GM12892 (cell line): ENCODE results near the gene KDM3B.
"Not testable (repeated sequence)": the region's sequence is repeated elsewhere in the genome, so short reads cannot be mapped to it uniquely, and the experiment has no call there.

Experiments used
- DNase-seq: peaks from one replicate; pipeline ENCODE4 v3.0.0; 2011; ENCODE audit not compliant: insufficient read length
- FAIRE-seq: peaks from 2 replicates; lab custom pipeline; 2011; peaks lifted over from hg19 to GRCh38; lab: Jason Lieb, UNC
- POLR2A ChIP-seq: IDR thresholded peaks from 2 replicates; pipeline ENCODE4 v1.6.1; 2011; ENCODE audit warnings: low read depth, low read length, control low read depth
- POLR2AphosphoS5 ChIP-seq: IDR thresholded peaks from 2 replicates; pipeline ENCODE4 v1.6.1; 2011; ENCODE audit warnings: low read depth, low read length, control low read depth
- TAF1 ChIP-seq: IDR thresholded peaks from 2 replicates; pipeline ENCODE4 v1.6.1; 2011; ENCODE audit warnings: low read depth, mild to moderate bottlenecking, control low read depth, low read length, borderline replicate concordance

KDM3B gene

GRCh38 chr5:138466125-138466899 lies 113.8 kb downstream of the KDM3B start:
- no peak for TF ChIP-seq TAF1
- no peak for TF ChIP-seq POLR2A
- no peak; the same call in 1 of the 2 replicates for TF ChIP-seq POLR2AphosphoS5
- FAIRE-seq: no peak
- no peak for DNase-seq

DNA sequence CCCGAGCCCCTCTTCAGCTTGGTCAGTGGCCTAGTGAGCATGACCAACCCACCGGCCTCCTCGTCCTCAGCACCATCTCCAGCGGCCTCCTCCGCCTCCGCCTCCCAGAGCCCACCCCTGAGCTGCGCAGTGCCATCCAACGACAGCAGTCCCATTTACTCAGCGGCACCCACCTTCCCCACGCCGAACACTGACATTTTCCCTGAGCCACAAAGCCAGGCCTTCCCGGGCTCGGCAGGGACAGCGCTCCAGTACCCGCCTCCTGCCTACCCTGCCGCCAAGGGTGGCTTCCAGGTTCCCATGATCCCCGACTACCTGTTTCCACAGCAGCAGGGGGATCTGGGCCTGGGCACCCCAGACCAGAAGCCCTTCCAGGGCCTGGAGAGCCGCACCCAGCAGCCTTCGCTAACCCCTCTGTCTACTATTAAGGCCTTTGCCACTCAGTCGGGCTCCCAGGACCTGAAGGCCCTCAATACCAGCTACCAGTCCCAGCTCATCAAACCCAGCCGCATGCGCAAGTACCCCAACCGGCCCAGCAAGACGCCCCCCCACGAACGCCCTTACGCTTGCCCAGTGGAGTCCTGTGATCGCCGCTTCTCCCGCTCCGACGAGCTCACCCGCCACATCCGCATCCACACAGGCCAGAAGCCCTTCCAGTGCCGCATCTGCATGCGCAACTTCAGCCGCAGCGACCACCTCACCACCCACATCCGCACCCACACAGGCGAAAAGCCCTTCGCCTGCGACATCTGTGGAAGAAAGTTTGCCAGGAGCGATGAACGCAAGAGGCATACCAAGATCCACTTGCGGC lies 114.6 kb downstream of the KDM3B start:
- TF ChIP-seq TAF1: no peak
- peak; percentile 31; the same call in 1 of the 2 replicates for TF ChIP-seq POLR2A
- no peak; the same call in 1 of the 2 replicates for TF ChIP-seq POLR2AphosphoS5
- DNase-seq: no peak
- FAIRE-seq: no peak

DNA sequence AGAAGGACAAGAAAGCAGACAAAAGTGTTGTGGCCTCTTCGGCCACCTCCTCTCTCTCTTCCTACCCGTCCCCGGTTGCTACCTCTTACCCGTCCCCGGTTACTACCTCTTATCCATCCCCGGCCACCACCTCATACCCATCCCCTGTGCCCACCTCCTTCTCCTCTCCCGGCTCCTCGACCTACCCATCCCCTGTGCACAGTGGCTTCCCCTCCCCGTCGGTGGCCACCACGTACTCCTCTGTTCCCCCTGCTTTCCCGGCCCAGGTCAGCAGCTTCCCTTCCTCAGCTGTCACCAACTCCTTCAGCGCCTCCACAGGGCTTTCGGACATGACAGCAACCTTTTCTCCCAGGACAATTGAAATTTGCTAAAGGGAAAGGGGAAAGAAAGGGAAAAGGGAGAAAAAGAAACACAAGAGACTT lies 115.2 kb downstream of the KDM3B start:
- no peak for FAIRE-seq
- TF ChIP-seq TAF1 (no peak), POLR2A (peak; percentile 55; the same call in 1 of the 2 replicates), POLR2AphosphoS5 (peak; percentile 86)
- DNase-seq: no peak

DNA sequence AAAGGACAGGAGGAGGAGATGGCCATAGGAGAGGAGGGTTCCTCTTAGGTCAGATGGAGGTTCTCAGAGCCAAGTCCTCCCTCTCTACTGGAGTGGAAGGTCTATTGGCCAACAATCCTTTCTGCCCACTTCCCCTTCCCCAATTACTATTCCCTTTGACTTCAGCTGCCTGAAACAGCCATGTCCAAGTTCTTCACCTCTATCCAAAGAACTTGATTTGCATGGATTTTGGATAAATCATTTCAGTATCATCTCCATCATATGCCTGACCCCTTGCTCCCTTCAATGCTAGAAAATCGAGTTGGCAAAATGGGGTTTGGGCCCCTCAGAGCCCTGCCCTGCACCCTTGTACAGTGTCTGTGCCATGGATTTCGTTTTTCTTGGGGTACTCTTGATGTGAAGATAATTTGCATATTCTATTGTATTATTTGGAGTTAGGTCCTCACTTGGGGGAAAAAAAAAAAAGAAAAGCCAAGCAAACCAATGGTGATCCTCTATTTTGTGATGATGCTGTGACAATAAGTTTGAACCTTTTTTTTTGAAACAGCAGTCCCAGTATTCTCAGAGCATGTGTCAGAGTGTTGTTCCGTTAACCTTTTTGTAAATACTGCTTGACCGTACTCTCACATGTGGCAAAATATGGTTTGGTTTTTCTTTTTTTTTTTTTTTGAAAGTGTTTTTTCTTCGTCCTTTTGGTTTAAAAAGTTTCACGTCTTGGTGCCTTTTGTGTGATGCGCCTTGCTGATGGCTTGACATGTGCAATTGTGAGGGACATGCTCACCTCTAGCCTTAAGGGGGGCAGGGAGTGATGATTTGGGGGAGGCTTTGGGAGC lies 115.9 kb downstream of the KDM3B start:
- DNase-seq (no peak), FAIRE-seq (no peak)
- TF ChIP-seq TAF1: no peak
- TF ChIP-seq POLR2A: peak; percentile 62; the same call in 1 of the 2 replicates
- TF ChIP-seq POLR2AphosphoS5: peak; percentile 17

DNA sequence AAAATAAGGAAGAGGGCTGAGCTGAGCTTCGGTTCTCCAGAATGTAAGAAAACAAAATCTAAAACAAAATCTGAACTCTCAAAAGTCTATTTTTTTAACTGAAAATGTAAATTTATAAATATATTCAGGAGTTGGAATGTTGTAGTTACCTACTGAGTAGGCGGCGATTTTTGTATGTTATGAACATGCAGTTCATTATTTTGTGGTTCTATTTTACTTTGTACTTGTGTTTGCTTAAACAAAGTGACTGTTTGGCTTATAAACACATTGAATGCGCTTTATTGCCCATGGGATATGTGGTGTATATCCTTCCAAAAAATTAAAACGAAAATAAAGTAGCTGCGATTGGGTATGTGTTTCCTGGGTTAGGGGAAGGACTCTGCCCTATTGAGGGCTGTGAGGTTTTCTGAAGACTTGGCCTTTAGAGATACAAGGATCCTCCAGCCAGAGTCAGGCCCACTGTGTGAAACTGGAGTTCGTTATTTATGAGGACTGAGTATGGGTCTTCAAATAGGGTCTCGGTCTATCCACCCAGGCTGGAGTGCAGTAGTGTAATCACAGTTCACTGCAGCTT lies 116.6 kb downstream of the KDM3B start:
- DNase-seq (no peak), FAIRE-seq (peak; percentile 5)
- TF ChIP-seq POLR2AphosphoS5 (no peak), TAF1 (0 out of 2 replicates have a peak, but pooled peaks have one; percentile 17)

DNA sequence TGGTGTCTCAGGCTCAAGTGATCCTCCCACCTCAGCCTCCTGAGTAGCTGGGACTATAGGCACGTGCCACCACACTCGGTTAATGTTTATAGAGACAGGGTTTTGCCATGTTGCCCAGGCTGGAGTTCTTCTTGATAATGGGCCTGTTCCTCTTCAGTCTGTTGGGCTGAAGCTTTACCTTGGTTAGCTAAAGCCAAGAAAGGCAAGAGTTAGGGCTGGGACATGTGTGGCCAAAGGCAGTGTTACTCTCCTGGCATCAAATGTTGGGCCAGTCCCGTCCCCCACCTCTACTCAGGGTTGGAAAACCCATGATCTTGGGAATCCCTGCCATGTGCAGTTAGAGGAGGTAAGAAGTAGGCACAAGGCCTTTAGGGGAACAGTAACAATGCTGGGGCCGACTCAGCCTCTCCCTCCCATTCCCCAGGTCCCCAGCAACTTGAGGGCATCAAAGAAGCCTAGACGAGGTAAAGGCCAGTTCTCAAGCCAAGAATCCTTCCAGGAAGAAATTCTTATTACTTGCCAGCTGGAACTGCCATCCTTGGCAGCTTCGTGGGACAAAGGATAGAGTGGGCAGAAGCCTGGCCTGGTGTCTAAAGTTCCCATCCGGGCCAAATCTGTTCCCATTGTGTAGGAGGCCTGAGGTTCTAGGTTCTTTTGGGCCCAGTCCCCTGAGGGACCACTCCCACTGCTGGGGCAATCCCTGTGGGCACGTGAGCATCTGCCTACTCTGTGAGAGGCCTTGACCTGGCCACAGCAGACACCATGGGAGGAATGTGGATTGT lies 117.2 kb downstream of the KDM3B start:
- FAIRE-seq (peak; percentile 9), DNase-seq (no peak)
- TF ChIP-seq POLR2AphosphoS5: peak; percentile 92; the same call in 1 of the 2 replicates
- peak; percentile 85; the same call in 1 of the 2 replicates for TF ChIP-seq POLR2A
- TF ChIP-seq TAF1: no peak

GRCh38 chr5:138470322-138471051 lies 118.0 kb downstream of the KDM3B start:
- DNase-seq (no peak), FAIRE-seq (no peak)
- TF ChIP-seq POLR2AphosphoS5 (no peak), TAF1 (no peak), POLR2A (no peak; the same call in 1 of the 2 replicates)

DNA sequence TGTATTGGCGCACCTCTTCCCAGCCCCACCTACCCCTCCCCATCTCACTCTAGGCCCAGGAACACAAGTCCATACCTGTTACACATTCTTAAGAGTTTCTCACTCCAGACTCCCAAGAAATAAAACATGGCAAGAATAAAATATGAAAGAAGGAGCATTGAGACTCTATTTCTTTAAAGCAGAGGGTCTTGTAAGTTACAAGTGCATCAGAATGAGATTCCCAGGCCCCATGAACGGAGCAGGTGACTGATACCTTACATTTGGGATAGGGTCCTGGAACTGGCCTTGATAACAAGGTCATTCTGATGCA lies 118.5 kb downstream of the KDM3B start:
- TF ChIP-seq POLR2A: no peak
- TF ChIP-seq POLR2AphosphoS5: no peak
- no peak for TF ChIP-seq TAF1
- DNase-seq: no peak
- FAIRE-seq: no peak

GRCh38 chr5:138472353-138472752 lies 119.9 kb downstream of the KDM3B start:
- DNase-seq (no peak), FAIRE-seq (no peak)
- TF ChIP-seq POLR2AphosphoS5 (no peak), TAF1 (no peak), POLR2A (no peak)

- FAIRE-seq, DNase-seq: not testable (repeated sequence)
Measured at GRCh38 chr5:138473151-138473550, 120.7 kb downstream of the KDM3B start.
